PFSK-1 (cell line): ENCODE results near the gene ABCA7.
A peak's percentile ranks its signal among the peaks of the same experiment; 100 is the strongest.

ENCODE experiments used
- FOXP2 ChIP-seq: optimal IDR thresholded peaks from 2 replicates; pipeline ENCODE3; 2011; ENCODE audit warnings: borderline replicate concordance, control low read depth, inconsistent platforms; ENCODE audit not compliant: insufficient read depth; ENCODE audit errors: extremely low read length, extremely low read depth
- POLR2AphosphoS5 ChIP-seq: IDR thresholded peaks from 2 replicates; pipeline ENCODE4 v1.6.1; 2012; ENCODE audit warnings: low read depth, mild to moderate bottlenecking, control low read depth, low read length, moderate library complexity
- SIN3A ChIP-seq: IDR thresholded peaks from 2 replicates; pipeline ENCODE4 v1.6.1; 2012; ENCODE audit warnings: mild to moderate bottlenecking, low read length, moderate library complexity, borderline replicate concordance; ENCODE audit not compliant: insufficient read depth
- TAF1 ChIP-seq: IDR thresholded peaks from 2 replicates; pipeline ENCODE4 v1.6.1; 2012; ENCODE audit warnings: low read length, control low read depth, borderline replicate concordance; ENCODE audit not compliant: insufficient read depth
- TF ChIP-seq, protein P1 (sequence below), 2 experiments: IDR thresholded peaks; 2 replicates each; pipeline versions ENCODE4 v1.6.1 to v1.8.0; 2011 to 2012; ENCODE audit warnings: low read depth in 2 of 2, low read length in 2 of 2, control low read depth in 1 of 2, inconsistent platforms in 1 of 2, mild to moderate bottlenecking in 1 of 2, moderate library complexity in 1 of 2; ENCODE audit not compliant: insufficient read depth in 1 of 2

The ABCA7 gene

DNA sequence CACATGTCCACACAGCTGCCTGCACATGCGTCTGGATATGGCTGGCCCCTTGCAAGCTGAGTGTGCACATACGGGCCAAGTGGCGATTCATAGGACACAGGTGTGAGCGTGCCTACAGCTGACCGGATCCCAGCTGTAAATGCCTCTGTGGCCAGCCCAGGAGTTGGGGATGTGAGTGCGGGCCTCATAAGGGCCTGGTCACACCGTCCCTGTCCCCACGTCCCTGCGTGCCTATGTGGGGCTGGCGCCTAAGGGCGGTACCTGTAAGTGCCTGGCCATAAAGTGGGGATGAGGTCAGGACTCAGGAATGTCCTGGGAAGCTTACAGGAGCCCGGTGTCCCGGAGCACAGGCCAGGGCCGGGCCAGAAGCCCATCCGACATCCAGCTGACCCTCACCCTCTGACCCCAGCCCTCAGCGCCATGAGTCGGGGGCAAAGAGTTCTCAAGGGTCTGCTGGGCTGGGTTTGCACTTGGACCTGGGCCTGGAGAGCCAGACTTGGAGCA lies 25.8 kb downstream of the ABCA7 start:
- TF ChIP-seq POLR2AphosphoS5 (no peak), TAF1 (no peak), FOXP2 (no peak), SIN3A (no peak)
- TF ChIP-seq, protein P1, sequence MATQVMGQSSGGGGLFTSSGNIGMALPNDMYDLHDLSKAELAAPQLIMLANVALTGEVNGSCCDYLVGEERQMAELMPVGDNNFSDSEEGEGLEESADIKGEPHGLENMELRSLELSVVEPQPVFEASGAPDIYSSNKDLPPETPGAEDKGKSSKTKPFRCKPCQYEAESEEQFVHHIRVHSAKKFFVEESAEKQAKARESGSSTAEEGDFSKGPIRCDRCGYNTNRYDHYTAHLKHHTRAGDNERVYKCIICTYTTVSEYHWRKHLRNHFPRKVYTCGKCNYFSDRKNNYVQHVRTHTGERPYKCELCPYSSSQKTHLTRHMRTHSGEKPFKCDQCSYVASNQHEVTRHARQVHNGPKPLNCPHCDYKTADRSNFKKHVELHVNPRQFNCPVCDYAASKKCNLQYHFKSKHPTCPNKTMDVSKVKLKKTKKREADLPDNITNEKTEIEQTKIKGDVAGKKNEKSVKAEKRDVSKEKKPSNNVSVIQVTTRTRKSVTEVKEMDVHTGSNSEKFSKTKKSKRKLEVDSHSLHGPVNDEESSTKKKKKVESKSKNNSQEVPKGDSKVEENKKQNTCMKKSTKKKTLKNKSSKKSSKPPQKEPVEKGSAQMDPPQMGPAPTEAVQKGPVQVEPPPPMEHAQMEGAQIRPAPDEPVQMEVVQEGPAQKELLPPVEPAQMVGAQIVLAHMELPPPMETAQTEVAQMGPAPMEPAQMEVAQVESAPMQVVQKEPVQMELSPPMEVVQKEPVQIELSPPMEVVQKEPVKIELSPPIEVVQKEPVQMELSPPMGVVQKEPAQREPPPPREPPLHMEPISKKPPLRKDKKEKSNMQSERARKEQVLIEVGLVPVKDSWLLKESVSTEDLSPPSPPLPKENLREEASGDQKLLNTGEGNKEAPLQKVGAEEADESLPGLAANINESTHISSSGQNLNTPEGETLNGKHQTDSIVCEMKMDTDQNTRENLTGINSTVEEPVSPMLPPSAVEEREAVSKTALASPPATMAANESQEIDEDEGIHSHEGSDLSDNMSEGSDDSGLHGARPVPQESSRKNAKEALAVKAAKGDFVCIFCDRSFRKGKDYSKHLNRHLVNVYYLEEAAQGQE (IDR thresholded peaks at IDR 0.05; ENCODE audit: insufficient read depth in 1 of 2, low read depth in 2 of 2, low read length in 2 of 2) = no peak

DNA sequence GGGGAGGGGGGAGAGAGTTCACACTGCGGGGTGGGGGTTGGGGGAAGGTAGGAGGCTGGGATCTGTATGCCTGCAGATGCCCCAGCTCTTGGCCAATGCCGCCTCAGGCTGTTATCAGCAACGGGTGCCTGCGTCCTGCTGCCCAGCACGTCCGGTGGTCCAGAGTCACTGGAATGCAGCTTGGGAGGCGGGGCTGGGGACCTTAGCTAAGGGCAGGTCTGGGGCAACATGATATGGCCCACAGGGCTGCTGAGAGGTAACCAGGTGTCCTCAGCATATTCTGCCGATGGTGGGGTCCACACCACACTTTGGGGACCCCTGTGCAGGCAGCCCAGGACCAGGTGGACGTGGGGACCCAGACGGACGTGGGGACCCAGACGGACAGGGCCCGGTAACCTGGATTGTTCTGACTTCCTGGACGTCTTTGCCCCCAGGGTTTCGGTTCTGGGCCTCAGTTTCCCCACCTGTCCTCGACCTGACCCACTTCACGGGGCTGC lies 26.4 kb downstream of the ABCA7 start:
- TF ChIP-seq POLR2AphosphoS5 = no peak
- no peak for TF ChIP-seq TAF1
- no peak for TF ChIP-seq SIN3A
- TF ChIP-seq, protein P1 (IDR thresholded peaks at IDR 0.05; ENCODE audit: insufficient read depth in 1 of 2, low read depth in 2 of 2, low read length in 2 of 2) = no peak
- no peak for TF ChIP-seq FOXP2

DNA sequence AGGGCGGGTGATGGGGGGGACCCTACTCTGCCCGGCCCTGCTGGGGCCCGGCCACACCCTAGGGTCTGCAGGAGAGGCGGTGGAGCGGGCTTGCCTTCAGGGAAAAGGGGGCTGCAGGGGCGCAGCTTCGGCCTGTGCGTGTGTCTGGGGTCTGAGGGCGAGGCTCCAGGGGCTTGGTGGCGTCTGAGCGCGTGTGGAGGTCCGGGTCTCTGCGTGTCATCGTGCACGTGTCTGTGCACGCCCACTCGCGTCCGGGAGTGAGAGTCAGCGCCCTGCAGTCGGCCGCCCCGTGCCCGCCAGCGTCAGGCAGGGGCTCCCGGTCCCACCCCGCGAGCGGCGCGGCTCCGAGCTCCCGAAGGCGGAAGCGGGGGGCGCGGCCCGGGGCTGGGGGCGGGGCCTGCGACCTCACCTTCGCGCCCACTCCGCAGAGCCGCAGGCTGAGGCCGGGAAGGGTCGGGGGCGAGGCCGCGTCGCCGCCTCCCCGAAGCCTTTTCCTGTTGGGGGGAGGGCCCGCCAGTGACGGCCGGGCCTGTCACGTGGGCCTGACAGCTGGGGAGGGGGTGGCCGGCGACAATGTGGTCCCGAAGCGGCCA lies 26.9 kb downstream of the ABCA7 start, which contains the start of gene ARHGAP45:
Gene ARHGAP45, plus strand, starts transcription at position 420 of the 593 bp plus-strand sequence. CDS start 239 bp downstream, outside the sequence.
- no peak for TF ChIP-seq TAF1
- TF ChIP-seq FOXP2 = peak; percentile 45

DNA sequence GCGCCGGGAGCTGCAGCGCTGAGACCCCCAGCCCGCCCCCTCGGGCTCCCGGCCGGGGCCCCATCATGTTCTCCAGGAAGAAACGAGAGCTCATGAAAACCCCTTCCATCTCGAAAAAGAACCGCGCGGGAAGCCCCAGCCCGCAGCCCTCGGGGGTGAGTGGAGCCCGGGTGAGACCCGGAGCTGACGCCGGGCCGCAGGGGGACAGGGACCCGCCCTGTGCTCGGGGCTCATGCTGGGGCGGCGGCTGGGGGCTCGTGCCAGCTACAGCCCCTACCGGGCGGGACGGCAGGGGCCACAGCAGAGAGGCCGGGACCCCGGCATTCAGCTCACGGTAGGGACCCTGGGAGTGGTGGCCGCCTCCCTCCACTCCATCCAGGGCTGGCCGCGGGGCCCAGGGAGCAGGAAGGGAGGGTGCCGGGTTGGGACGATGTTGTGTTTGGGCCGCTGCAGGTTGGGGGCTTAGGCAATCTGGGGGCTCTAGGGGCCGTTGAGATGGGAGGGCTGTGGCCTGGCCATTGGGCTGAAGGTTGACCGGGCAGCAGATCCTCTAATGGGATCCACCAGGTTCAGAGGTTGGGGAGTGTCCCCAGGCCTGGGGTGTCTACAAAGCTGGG lies 27.5 kb downstream of the ABCA7 start:
- TF ChIP-seq POLR2AphosphoS5 (no peak), FOXP2 (no peak), SIN3A (no peak), TAF1 (no peak)
- TF ChIP-seq, protein P1 (IDR thresholded peaks at IDR 0.05; ENCODE audit: insufficient read depth in 1 of 2, low read depth in 2 of 2, low read length in 2 of 2) = no peak

DNA sequence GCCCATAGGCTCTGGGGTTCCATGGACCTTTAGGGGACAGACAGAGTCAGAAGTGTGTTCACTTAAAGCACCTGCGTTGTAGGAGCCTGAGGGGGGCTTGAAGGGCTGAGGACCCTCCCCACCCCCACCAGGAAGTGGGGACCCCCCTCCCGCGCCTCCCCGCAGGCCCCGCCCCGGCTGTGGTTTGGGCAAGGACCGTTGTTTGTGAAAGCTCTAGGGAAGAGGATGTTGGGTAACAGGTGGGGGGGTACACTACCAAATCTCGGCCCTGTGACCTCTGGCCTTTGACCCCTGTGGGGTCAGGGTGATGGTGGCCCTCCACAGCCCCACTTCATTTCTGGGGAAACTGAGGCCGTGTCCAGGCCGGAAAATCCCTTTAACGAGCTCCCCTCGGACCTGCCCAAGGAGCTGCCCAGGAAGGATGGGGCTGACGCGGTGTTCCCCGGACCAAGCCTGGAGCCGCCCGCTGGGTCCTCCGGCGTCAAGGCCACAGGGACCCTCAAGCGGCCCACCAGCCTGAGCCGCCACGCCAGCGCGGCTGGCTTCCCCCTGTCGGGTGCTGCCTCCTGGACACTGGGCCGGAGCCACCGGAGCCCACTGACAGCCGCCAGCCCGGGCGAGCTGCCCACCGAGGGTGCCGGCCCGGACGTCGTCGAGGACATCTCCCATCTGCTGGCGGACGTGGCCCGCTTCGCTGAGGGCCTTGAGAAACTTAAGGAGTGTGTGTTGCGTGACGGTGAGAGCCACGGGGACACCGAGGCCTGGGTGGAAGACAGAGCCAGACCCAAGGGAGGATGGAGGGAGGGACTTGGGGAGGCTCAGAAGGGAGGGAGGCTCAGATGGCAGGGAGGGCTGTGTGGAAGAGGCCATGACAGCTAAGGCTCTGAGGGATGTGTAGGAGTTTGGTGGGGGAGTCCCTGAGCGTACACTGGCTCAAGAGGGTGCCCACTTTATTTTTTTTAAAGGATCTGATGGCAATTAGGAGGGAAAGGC lies 28.4 kb downstream of the ABCA7 start:
- TF ChIP-seq SIN3A = no peak
- no peak for TF ChIP-seq TAF1
- no peak for TF ChIP-seq FOXP2
- TF ChIP-seq POLR2AphosphoS5 = no peak
- TF ChIP-seq, protein P1 (IDR thresholded peaks at IDR 0.05; ENCODE audit: insufficient read depth in 1 of 2, low read depth in 2 of 2, low read length in 2 of 2) = no peak
